HG03060 (cell line): ENCODE measurements around the gene GPD1.
"Not testable (repeated sequence)": the region's sequence is repeated elsewhere in the genome, so short reads cannot be mapped to it uniquely, and the experiment has no call there.

ENCODE experiments used
- ATAC-seq: cut with Tn5 transposase; IDR thresholded peaks from one replicate; pipeline ENCODE4 v1.9.1; 2021; ENCODE audit warnings: low read depth, moderate number of reproducible peaks; ENCODE audit not compliant: unreplicated experiment

Gene GPD1

DNA sequence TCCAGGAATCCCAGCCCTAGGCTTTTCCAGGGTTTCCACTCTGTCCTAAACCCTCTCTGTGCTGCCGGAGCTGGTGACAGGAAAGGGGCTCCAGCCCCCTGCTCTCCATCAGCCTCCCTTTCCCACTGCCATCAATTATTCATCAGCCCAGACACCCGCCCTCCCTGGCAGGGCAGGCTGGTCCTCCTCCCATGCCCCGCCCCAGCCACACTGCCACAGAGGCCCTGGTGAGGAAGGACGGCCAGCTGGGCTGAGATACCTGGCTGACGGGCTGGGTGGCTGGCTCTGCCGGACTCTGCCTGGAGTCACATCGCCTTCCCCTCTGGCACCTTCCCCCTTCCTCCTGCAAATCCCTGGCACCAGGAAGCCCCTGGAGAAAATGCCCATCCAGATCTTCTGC, 30.6 kb upstream of the GPD1 start:
- no peak for ATAC-seq

DNA sequence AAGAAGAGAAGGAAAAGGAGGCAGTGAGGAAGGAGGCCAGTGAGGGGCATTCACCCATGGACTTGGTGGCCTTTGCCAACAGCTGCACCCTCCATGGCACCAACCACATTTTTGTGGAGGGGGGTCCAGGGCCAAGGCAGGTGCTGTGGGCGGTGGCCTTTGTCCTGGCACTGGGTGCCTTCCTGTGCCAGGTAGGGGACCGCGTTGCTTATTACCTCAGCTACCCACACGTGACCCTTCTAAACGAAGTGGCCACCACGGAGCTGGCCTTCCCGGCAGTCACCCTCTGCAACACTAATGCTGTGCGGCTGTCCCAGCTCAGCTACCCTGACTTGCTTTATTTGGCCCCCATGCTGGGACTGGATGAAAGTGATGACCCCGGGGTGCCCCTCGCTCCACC, 30.1 kb upstream of the GPD1 start:
- ATAC-seq, result no peak

DNA sequence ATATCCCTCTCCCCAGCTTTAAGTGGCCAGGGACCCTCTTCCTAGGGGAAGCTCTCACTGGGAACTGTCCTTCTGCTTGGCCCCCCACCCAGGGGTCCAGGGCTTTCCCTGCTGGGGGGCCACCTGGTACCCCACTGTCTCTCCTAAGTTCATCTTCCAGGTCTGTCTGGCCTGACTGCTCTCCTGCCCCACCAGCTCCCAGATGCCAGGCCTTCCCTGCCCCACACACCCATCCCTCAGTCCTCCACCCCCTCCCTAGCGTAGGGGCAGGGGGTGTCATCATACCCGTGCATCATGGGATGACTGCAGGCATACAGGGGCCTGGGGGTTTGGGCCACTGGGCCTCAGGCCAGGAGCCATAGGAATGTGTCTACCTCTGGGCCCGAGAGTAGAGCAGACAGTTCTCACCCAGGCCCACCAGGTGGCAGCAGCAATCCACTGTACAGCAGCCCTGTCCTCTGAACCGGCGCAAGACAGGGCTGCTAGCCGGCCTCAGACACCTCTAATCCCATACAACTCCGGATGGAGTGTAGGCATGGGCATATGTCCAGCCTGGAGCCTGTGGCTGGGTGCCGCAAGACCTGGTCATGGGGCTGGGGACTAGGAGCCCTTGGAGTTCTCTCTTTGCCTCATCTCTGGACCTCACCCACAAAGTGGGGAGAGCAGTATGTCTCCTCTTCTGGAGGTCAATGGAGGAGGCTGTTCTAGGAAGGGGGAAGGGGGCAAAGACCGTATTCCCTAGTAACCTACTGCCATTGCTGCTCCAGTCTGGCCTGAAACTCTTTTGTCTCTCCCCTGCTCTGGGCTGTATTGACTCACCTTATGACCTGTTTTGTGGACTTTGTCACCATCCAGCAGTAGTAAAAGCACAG, 28.6 kb upstream of the GPD1 start:
- no peak for ATAC-seq

DNA sequence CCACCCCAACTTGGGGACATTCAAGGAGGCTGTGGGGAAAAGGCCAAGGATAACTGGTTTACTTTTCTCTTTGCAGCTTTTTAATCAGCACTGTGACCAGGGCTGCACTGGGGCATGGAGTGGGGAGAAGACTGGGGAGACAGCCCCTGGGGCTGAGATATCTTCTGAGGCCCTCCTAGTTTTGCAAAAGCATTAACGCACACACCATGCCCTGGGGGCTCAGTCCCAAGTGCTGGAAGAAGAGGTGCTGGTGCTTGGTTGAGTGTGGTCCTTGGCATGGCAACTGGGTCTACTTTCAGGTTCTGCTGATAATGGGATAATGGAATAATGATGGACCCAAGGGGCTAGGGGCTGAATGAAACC, 28.0 kb upstream of the GPD1 start:
- no peak for ATAC-seq

DNA sequence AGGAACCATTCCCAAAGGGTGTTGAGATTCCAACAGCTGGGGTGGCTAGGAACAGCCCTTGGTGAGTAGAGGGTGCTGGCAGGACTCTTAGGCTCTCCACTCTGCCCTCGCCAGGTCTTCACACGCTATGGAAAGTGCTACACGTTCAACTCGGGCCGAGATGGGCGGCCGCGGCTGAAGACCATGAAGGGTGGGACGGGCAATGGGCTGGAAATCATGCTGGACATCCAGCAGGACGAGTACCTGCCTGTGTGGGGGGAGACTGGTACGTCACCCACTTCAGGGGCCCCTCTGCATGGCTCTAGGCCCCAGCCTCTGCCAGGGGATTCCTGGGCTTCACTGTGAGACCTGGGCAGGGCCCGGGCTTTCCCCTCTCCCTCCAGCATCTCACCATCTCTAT, 26.7 kb upstream of the GPD1 start:
- no peak for ATAC-seq

DNA sequence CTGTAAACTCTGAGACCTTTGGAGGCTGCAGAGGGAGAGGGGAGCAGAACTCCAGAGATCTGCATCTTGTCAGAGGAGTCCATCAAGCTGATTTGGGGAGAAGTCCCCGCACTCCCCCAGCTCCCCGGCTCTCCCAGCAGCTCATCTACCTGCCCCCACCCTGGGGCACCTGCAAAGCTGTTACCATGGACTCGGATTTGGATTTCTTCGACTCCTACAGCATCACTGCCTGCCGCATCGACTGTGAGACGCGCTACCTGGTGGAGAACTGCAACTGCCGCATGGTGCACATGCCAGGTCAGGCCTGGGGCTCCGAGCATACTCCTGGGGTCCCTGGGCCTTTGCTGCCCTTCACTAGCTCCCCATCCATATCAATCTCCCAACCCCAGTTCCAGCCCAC, 25.5 kb upstream of the GPD1 start:
- no peak for ATAC-seq

DNA sequence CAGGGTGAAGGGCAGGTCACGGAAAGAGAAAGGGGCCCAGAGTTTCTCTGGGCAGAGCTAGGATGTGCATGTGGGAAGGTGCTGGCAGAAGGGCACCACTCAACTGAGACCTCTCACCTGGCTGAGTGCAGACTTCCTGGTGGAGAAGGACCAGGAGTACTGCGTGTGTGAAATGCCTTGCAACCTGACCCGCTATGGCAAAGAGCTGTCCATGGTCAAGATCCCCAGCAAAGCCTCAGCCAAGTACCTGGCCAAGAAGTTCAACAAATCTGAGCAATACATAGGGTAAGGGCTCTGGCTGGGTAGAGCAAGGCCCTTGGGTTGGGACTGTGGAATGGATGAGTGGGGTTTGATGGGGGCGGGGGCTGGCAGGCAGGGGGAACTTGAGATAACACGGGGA, 24.0 kb upstream of the GPD1 start:
- ATAC-seq, result no peak

DNA sequence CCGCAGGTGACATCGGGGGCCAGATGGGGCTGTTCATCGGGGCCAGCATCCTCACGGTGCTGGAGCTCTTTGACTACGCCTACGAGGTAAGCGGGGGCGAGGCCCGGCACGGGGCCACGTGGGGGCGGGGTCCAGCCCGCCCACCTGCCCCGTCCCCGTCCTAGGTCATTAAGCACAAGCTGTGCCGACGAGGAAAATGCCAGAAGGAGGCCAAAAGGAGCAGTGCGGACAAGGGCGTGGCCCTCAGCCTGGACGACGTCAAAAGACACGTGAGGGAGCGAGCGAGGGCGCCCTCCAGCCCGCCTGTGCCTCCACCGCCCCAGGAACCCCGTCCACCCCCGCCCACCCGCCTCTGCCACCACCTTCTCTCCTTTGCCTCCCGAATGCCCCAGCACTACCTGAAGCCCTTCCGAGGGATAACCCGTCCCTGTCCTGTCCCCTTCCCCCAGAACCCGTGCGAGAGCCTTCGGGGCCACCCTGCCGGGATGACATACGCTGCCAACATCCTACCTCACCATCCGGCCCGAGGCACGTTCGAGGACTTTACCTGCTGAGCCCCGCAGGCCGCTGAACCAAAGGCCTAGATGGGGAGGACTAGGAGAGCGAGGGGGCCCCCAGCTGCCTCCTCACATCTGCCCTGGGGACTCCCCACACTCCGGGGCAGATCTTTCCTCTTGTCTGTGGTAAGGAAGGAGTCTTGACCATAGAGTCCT, 22.6 kb upstream of the GPD1 start:
- ATAC-seq, result no peak

DNA sequence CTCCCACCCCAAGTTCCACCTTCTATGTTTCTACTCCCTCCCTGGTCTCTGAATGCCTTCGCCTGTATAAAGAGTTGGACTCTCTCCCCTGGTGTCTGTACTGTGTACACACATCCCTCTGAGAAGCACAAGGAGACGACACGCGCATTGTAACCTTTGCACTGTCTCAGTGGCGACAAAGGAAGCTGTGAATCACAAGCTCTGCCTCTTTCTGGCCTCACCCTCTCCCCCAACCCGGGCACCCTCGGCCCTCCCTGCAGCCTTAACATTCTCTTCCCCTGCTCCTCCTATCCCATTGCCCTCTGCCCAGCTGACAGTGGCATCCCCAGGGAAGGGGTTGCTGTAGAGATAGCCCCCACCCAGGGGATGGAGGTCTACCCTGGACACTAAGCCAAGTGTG, 21.2 kb upstream of the GPD1 start:
- ATAC-seq, result no peak

DNA sequence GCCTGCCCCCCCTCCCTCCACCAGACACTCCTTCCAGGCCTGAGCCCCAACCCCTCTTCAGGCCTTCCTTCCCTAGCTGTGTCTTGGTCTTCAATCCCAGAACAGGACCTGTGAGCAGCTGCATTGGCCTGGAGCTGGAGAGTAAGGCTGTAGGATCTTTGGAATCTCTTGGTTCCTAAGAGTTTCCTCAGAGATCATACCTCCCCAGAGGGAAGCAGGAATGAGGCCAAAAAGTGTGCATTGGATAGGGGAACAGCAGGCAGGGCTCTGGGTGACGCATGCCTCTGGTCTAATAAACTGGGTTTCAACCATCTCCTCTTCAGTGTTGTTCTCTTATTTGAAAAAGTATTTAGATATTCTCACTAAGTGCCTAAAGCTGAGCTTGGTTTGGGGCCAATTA, 20.5 kb upstream of the GPD1 start:
- ATAC-seq, result no peak

DNA sequence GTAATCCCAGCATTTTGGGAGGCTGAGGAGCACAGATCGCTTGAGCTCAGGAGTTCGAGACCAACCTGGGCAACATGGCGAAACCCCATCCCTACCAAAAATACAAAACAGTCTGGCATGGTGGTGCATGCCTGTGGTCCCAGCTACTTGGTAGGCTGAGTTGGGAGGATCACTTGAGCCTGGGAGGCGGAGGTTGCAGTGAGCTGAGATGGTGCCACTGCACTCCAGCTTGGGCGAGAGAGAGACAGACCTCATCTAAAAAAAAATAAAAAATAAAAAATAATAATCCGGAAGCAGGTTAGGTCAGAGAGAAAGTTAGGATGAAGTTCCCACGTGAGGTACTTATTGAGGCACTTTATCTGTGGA, 19.4 kb upstream of the GPD1 start:
- ATAC-seq, result not testable (repeated sequence)

DNA sequence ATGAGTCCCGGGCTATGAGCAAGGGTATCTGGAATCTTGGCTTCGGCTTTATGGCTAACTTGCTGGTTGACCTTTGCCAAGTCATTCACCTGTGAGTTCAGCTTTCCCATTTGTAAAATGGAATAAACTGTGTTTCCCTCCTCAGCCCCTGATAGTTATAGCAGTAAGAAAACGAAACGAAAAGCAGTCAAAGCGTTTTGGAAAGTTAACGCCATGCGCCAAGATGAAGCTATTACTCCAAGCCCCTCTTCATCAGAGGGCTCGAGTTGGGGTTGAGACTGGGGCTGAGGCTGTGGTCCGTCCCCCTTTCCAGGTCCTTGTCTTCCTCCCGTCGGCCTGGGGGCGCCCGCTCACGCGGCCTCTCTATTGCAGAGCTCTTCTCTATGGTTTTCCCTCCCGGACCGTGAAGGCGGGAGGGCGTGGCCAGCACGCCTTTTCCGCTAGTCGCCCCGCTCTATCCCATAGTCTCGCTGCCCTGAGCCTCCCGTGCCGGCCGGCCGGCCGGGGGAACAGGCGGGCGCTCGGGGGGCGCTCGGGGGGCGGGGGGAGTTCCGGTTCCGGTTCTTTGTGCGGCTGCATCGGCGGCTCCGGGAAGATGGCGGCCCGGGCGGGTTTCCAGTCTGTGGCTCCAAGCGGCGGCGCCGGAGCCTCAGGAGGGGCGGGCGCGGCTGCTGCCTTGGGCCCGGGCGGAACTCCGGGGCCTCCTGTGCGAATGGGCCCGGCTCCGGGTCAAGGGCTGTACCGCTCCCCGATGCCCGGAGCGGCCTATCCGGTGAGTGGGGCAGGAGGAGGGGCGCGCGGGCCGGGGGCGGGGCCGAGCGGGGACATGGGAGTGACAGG, 18.8 kb upstream of the GPD1 start, which contains the start of gene SMARCD1:
Gene SMARCD1, plus strand, starts transcription at position 568 of the 840 bp plus-strand sequence. Its CDS starts 28 bp downstream, at position 596.
- no peak for ATAC-seq

DNA sequence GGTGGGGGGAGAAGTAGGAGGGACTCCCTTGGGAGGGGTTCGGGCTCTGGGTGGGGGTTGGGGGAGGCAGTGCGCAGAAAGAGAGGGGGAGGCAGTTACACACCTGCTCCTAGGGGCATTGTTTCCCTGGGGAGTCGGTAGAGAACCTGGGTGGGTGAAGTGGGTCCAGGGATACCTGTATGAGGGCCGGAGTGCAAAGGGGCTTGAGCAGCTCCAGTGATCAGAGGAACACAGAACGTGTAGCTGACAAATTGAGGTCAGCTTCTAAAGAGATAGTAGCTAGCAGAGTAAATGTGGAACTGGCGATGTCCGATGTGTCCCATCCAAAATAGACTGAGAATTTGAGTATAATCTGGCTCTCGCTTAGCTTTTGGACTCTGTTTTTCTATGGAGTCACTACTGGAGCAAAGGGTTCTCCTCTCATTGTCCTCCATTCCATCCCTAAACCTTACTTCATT, 18.2 kb upstream of the GPD1 start:
- ATAC-seq, result no peak

DNA sequence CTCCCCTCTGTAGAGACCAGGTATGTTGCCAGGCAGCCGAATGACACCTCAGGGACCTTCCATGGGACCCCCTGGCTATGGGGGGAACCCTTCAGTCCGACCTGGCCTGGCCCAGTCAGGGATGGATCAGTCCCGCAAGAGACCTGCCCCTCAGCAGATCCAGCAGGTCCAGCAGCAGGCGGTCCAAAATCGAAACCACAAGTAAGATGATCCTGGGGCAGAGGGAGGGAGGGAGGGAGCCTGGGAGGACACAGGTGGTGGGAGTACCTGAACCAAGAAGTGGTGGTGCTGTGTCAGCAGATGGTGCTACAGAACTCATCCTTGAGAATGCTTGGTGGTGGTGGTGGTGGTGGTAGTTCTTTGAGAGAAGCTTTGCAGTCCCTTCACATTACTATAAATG, 17.7 kb upstream of the GPD1 start:
- ATAC-seq, result no peak

DNA sequence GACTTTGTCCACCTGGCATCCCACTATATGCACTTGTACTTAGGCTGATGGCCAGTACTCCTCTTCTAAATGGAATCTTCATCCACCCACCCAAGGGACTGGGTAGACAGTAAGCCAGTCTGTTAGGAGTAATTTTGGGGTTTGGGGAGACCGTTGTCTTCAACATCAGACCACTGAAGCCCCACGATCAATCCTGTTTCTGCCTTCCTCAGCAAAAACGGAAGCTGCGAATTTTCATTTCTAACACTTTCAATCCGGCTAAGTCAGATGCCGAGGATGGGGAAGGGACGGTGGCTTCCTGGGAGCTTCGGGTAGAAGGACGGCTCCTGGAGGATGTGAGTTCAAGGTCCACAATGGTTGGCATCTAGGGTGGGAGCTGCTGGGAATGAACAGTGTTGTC, 16.7 kb upstream of the GPD1 start:
- no peak for ATAC-seq

DNA sequence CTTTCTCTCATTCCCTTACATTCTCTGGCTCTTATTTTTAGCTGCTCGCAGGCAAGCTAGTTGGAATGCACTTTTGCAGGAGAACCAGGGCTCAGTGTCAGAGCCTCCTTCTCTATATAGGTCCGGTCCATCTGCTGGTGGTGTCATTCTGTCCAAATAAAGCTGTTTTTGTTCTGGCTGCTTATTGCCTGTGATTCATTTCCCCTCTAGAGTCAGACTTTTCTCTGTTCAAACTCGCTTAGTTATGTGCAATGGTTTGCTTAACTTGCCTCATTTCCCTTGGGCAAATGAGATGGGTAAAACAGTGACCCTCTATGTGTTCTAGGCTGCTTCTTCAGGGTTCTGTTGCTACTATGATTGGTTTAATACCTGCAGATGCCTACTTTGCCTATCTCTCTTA, 15.8 kb upstream of the GPD1 start:
- ATAC-seq, result no peak

DNA sequence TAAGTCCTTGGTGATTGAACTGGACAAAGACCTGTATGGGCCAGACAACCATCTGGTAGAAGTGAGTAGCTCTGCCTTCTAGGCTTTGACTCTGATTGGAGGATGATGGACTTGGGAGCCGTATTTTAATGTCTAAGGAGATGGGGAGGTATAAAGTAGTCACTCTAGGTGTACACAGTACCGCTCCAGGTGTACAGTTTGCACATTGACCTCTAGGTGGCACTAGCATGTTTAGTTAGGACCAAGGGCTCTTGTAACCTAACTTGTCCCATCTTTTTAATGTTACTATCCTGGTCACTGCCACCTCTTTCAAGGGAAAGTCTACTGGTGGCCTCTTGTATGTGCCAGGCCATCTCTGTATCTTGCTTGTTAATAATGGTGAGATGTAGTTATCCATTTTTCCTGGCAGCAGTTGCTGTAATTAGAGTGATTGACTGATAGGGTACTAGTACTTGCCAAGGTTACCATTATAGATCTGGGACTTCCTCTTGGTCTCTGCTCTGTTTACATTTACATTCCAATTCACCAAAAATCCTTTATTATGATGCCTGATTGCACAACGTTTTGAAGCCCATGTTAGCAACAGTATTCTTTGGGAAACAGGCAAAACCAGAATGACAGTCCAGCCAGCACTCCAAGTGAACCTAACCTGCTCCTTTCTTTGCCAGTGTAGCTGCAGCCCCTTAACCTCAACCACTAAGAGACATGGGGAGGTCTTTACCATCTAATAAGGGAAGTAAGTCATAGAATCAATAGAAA, 15.1 kb upstream of the GPD1 start:
- ATAC-seq, result no peak

DNA sequence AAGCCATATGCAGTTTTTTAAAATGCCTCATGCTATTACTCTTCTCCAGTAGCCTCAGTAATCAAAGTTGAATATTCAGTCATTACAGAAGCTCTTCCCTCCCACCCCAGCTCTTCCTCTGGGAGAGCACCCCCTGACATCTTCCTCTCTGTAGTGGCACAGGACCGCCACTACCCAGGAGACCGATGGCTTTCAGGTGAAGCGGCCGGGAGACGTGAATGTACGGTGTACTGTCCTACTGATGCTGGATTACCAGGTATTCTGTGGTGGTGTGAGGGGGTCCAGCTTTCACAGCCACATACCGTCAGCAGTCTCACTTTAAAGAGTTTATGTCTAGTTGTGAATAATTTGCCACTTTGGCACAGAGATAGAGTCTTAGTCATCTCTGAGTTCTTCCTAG, 14.1 kb upstream of the GPD1 start:
- no peak for ATAC-seq

DNA sequence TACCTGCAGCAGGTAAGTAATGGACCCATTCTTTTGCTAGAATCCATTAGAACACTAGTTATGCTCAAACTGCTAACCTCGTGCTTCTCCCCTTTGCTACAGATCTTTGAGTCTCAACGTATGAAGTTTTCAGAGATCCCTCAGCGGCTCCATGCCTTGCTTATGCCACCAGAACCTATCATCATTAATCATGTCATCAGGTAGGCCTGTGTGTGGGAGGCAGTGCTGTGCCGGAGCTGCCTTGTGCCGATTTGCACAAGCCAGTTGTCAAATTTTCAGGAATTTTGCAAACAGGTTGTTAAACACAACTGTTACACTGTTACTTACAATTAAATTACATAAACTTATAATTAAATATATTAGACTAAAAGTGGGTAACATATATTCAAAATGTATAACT, 13.4 kb upstream of the GPD1 start:
- no peak for ATAC-seq

DNA sequence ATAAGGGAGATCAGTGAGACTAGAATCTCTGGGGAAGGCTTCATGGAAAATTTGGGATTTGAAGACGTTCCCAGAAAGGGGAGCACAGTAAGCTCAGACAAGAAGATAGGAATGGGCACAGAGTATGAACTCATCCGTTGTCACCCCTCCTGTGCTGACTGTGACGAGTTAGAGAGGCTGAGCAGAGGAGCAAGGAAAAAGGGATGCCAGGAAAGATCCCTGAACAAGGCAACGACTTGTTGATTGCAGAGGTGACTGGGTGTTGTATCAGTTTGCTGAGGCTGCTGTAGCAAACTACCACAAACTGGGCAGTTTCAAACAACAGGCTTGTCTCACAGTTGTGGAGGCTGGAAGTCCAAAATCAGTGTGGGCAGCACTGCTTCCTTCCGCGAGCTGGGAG, 5.9 kb upstream of the GPD1 start:
- ATAC-seq, result no peak
